GM12875 (cell line): Measurements from ENCODE around the gene ANKS1B.

Source experiments
- H3K4me3 ChIP-seq: one replicate; pipeline ENCODE4 v1.5.1; 2011; ENCODE audit warnings: low read depth, low read length, control low read depth
- CTCF ChIP-seq: IDR thresholded peaks from 2 replicates; pipeline ENCODE4 v1.5.1; 2011; ENCODE audit warnings: low read depth, mild to moderate bottlenecking, control low read depth, inconsistent platforms, low read length, moderate library complexity, borderline replicate concordance; ENCODE audit not compliant: insufficient read depth

ANKS1B gene

GRCh38 chr12:99713946-99714520 lies 270.7 kb downstream of the ANKS1B start:
- TF ChIP-seq CTCF: no peak
- no peak overlapping the region for H3K4me3 ChIP-seq

- no peak overlapping the region for H3K4me3 ChIP-seq
These were observed 272.5 kb downstream of the ANKS1B start for GRCh38 chr12:99712281-99712680.

GRCh38 chr12:99711246-99711645 lies 273.5 kb downstream of the ANKS1B start:
- no peak overlapping the region for H3K4me3 ChIP-seq
- no peak for TF ChIP-seq CTCF

More at GRCh38 chr12:99712281-99712680, 272.5 kb downstream of the ANKS1B start:
- no peak for TF ChIP-seq CTCF

GRCh38 chr12:99709619-99710018 lies 275.1 kb downstream of the ANKS1B start:
- TF ChIP-seq CTCF: no peak
- no peak overlapping the region for H3K4me3 ChIP-seq

GRCh38 chr12:99709116-99709515 lies 275.6 kb downstream of the ANKS1B start:
- H3K4me3 ChIP-seq: no peak overlapping the region
- no peak for TF ChIP-seq CTCF

- H3K4me3 ChIP-seq: no peak overlapping the region
- no peak for TF ChIP-seq CTCF
These were observed 276.9 kb downstream of the ANKS1B start for GRCh38 chr12:99707883-99708282.

- no peak overlapping the region for H3K4me3 ChIP-seq
- TF ChIP-seq CTCF: no peak
These were observed 277.8 kb downstream of the ANKS1B start for GRCh38 chr12:99706736-99707473.
